ENCODE measurements around the gene ANKRD6. TPM values are rescaled to one million over a fixed set of nuclear protein-coding genes. Genes with fewer than 3 reads are reported as not detected.
"Not testable (repeated sequence)": the region's sequence is repeated elsewhere in the genome, so short reads cannot be mapped to it uniquely, and the experiment has no call there.

ANKRD6 gene
- total RNA-seq, 2 experiments from 2014 or later: 9.1 TPM

GRCh38 chr6:89615882-89616281 lies 182.9 kb downstream of the ANKRD6 start:
- Mint-ChIP-seq H3K27ac (no peak overlapping the region), H3K27me3 (ENCODE audit: low read depth) (no peaks in the 10 kb centered on the region), H3K4me3 (no peak overlapping the region), H3K36me3 (ENCODE audit: low read depth) (no peaks in the 10 kb centered on the region), H3K4me1 (ENCODE audit: low read depth) (peaks cover 16% of the 10 kb centered on the region), H3K9me3 (ENCODE audit: insufficient read depth) (no peaks in the 10 kb centered on the region)
- DNase-seq (no peak), ATAC-seq (no peak)
- ChIA-PET POLR2A (no interaction called here), CTCF (interaction anchor here (1.1 to 7.7 kb wide), 3 partner anchors 178 to 244 kb away, joined by 4 to 82 read pairs (median 6); partner anchors contain the start of gene ANKRD6)

GRCh38 chr6:89616531-89616930 lies 183.6 kb downstream of the ANKRD6 start:
- H3K4me1 Mint-ChIP-seq (ENCODE audit: low read depth): peaks cover 10% of the 10 kb centered on the region
- POLR2A ChIA-PET: interaction anchor here (1.9 kb wide), 1 partner anchor 21 kb away, joined by 6 read pairs; no protein-coding TSS in a partner anchor
- H3K27me3 Mint-ChIP-seq (ENCODE audit: low read depth): no peaks in the 10 kb centered on the region
- DNase-seq: no peak
- CTCF ChIA-PET: interaction anchor here (0.9 to 1.7 kb wide), 3 partner anchors 179 to 244 kb away, joined by 3 to 6 read pairs (median 4); no protein-coding TSS in a partner anchor
- H3K36me3 Mint-ChIP-seq (ENCODE audit: low read depth): no peaks in the 10 kb centered on the region
- no peaks in the 10 kb centered on the region for H3K9me3 Mint-ChIP-seq (ENCODE audit: insufficient read depth)
- no peak overlapping the region for H3K4me3 Mint-ChIP-seq
- no peak overlapping the region for H3K27ac Mint-ChIP-seq
- ATAC-seq: no peak

- DNase-seq: no peak
- Mint-ChIP-seq H3K4me1 (ENCODE audit: low read depth) (no peaks in the 10 kb centered on the region), H3K27ac (no peak overlapping the region), H3K9me3 (ENCODE audit: insufficient read depth) (no peaks in the 10 kb centered on the region), H3K27me3 (ENCODE audit: low read depth) (no peaks in the 10 kb centered on the region), H3K36me3 (ENCODE audit: low read depth) (no peaks in the 10 kb centered on the region), H3K4me3 (no peak overlapping the region)
- CTCF ChIA-PET: interaction anchor here (1.3 to 1.7 kb wide), 2 partner anchors 9 to 246 kb away, joined by 5 to 6 read pairs; no protein-coding TSS in a partner anchor
- no peak for ATAC-seq
- POLR2A ChIA-PET: interaction anchor here (1.9 kb wide), 1 partner anchor 20 kb away, joined by 6 read pairs; no protein-coding TSS in a partner anchor
Measured at GRCh38 chr6:89618026-89618425, 185.1 kb downstream of the ANKRD6 start.

- no peaks in the 10 kb centered on the region for H3K9me3 Mint-ChIP-seq (ENCODE audit: insufficient read depth)
- no peak for DNase-seq
- H3K4me3 Mint-ChIP-seq: no peak overlapping the region
- POLR2A ChIA-PET: no interaction called here
- no peaks in the 10 kb centered on the region for H3K4me1 Mint-ChIP-seq (ENCODE audit: low read depth)
- CTCF ChIA-PET: no interaction called here
- no peaks in the 10 kb centered on the region for H3K36me3 Mint-ChIP-seq (ENCODE audit: low read depth)
- H3K27ac Mint-ChIP-seq: no peak overlapping the region
- no peak for ATAC-seq
- H3K27me3 Mint-ChIP-seq (ENCODE audit: low read depth): no peaks in the 10 kb centered on the region
Measured at GRCh38 chr6:89619567-89619966, 186.6 kb downstream of the ANKRD6 start.

- Mint-ChIP-seq H3K27me3 (ENCODE audit: low read depth) (no peaks in the 10 kb centered on the region), H3K27ac (no peak overlapping the region), H3K4me1 (ENCODE audit: low read depth) (no peaks in the 10 kb centered on the region), H3K9me3 (ENCODE audit: insufficient read depth) (no peaks in the 10 kb centered on the region), H3K36me3 (ENCODE audit: low read depth) (no peaks in the 10 kb centered on the region), H3K4me3 (no peak overlapping the region)
- ATAC-seq (no peak), DNase-seq (no peak)
- ChIA-PET CTCF (no interaction called here), POLR2A (no interaction called here)
Measured at GRCh38 chr6:89623749-89624148, 190.8 kb downstream of the ANKRD6 start.

- ChIA-PET CTCF (interaction anchor here (0.6 to 2.5 kb wide), 2 partner anchors 198 to 387 kb away, joined by 3 to 11 read pairs; no protein-coding TSS in a partner anchor), POLR2A (no interaction called here)
- H3K4me3 Mint-ChIP-seq: no peak overlapping the region
- H3K36me3 Mint-ChIP-seq (ENCODE audit: low read depth): peaks cover 18% of the 10 kb centered on the region
- H3K27me3 Mint-ChIP-seq (ENCODE audit: low read depth): no peaks in the 10 kb centered on the region
- H3K27ac Mint-ChIP-seq: no peak overlapping the region
- no peaks in the 10 kb centered on the region for H3K4me1 Mint-ChIP-seq (ENCODE audit: low read depth)
- H3K9me3 Mint-ChIP-seq (ENCODE audit: insufficient read depth): no peaks in the 10 kb centered on the region
- peak; percentile 18 for DNase-seq
- ATAC-seq: no peak
Measured at GRCh38 chr6:89630488-89630887, 197.5 kb downstream of the ANKRD6 start.

GRCh38 chr6:89636412-89636811 lies 203.5 kb downstream of the ANKRD6 start:
- Mint-ChIP-seq H3K27ac (peak overlapping the region; percentile 64), H3K4me1 (ENCODE audit: low read depth) (peaks cover 32% of the 10 kb centered on the region), H3K36me3 (ENCODE audit: low read depth) (peaks cover 47% of the 10 kb centered on the region), H3K4me3 (peak overlapping the region; percentile 14)
- peak; percentile 18 for DNase-seq
- H3K9me3 Mint-ChIP-seq (ENCODE audit: insufficient read depth); ATAC-seq; H3K27me3 Mint-ChIP-seq (ENCODE audit: low read depth): not testable (repeated sequence)
- ChIA-PET CTCF (interaction anchor here (1.1 to 1.4 kb wide), 4 partner anchors 26 to 264 kb away, joined by 3 to 5 read pairs (median 3); no protein-coding TSS in a partner anchor), POLR2A (interaction anchor here (0.7 kb wide), 1 partner anchor 609 kb away, joined by 3 read pairs; no protein-coding TSS in a partner anchor)

GRCh38 chr6:89637960-89638319 lies 205.0 kb downstream of the ANKRD6 start:
- Mint-ChIP-seq H3K9me3 (ENCODE audit: insufficient read depth) (no peaks in the 10 kb centered on the region), H3K4me3 (peak overlapping the region; percentile 93), H3K27me3 (ENCODE audit: low read depth) (no peaks in the 10 kb centered on the region), H3K27ac (peak overlapping the region; percentile 98), H3K4me1 (ENCODE audit: low read depth) (peaks cover 32% of the 10 kb centered on the region), H3K36me3 (ENCODE audit: low read depth) (peaks cover 57% of the 10 kb centered on the region)
- ATAC-seq (peak; percentile 3), DNase-seq (no peak)
- POLR2A ChIA-PET: interaction anchor here (0.6 to 1.4 kb wide), 11 partner anchors 9 to 557 kb away, joined by 3 to 6 read pairs (median 4); partner anchors contain the start of genes CASP8AP2, MDN1, PNRC1 and UBE2J1
- CTCF ChIA-PET: interaction anchor here (1.0 to 3.2 kb wide), 6 partner anchors 9 to 266 kb away, joined by 3 to 15 read pairs (median 4); partner anchors contain the start of gene ANKRD6

GRCh38 chr6:89638320-89639195 lies 205.6 kb downstream of the ANKRD6 start, which contains the start of gene LYRM2:
Gene LYRM2 (minus strand): TSS chr6:89638747. CDS start chr6:89638716, 31 bp downstream.
- peak; percentile 97 for ATAC-seq
- POLR2A ChIA-PET: interaction anchor here (0.7 to 1.4 kb wide), 10 partner anchors 8 to 558 kb away, joined by 3 to 6 read pairs (median 4); partner anchors contain the start of genes CASP8AP2, PNRC1 and UBE2J1
- no peaks in the 10 kb centered on the region for H3K27me3 Mint-ChIP-seq (ENCODE audit: low read depth)

GRCh38 chr6:89640804-89641203 lies 207.9 kb downstream of the ANKRD6 start:
- ChIA-PET CTCF (interaction anchor here (1.1 kb wide), 1 partner anchor 269 kb away, joined by 3 read pairs; no protein-coding TSS in a partner anchor), POLR2A (no interaction called here)
- DNase-seq (peak; percentile 9), ATAC-seq (no peak)
- Mint-ChIP-seq H3K36me3 (ENCODE audit: low read depth) (peaks cover 56% of the 10 kb centered on the region), H3K27me3 (ENCODE audit: low read depth) (no peaks in the 10 kb centered on the region), H3K4me1 (ENCODE audit: low read depth) (peaks cover 29% of the 10 kb centered on the region), H3K4me3 (no peak overlapping the region), H3K9me3 (ENCODE audit: insufficient read depth) (no peaks in the 10 kb centered on the region), H3K27ac (no peak overlapping the region)

More at GRCh38 chr6:89638320-89639195, 205.6 kb downstream of the ANKRD6 start, which contains the start of gene LYRM2:
- CTCF ChIA-PET: interaction anchor here (1.0 to 3.2 kb wide), 6 partner anchors 10 to 266 kb away, joined by 3 to 15 read pairs (median 4); partner anchors contain the start of gene ANKRD6
- Mint-ChIP-seq H3K9me3 (ENCODE audit: insufficient read depth) (no peaks in the 10 kb centered on the region), H3K27ac (peak within 1 kb of the TSS; percentile 98), H3K4me1 (ENCODE audit: low read depth) (peaks cover 32% of the 10 kb centered on the region), H3K36me3 (ENCODE audit: low read depth) (peaks cover 61% of the 10 kb centered on the region), H3K4me3 (peak within 1 kb of the TSS; percentile 93)
- DNase-seq: peak; percentile 94

GRCh38 chr6:89641581-89641980 lies 208.6 kb downstream of the ANKRD6 start:
- Mint-ChIP-seq H3K36me3 (ENCODE audit: low read depth) (peaks cover 53% of the 10 kb centered on the region), H3K4me1 (ENCODE audit: low read depth) (peaks cover 24% of the 10 kb centered on the region)
- H3K27me3 Mint-ChIP-seq (ENCODE audit: low read depth); POLR2A ChIA-PET; H3K27ac Mint-ChIP-seq; ATAC-seq; H3K9me3 Mint-ChIP-seq (ENCODE audit: insufficient read depth); H3K4me3 Mint-ChIP-seq: not testable (repeated sequence)
- DNase-seq: peak; percentile 11
- CTCF ChIA-PET: interaction anchor here (1.1 kb wide), 1 partner anchor 269 kb away, joined by 3 read pairs; no protein-coding TSS in a partner anchor

Measured in activated CD8-positive, alpha-beta T cell treated with anti-CD3 and anti-CD28 coated beads, Interleukin-2, amount 10 ng/mL, durations not matched to agents 7 days and 5 days (primary cell).